Karpas-422 (cell line): ENCODE data around the gene CENPL. TPM values are rescaled to one million over a fixed set of nuclear protein-coding genes. Genes with fewer than 3 reads are reported as not detected.
"Not testable (repeated sequence)": the region's sequence is repeated elsewhere in the genome, so short reads cannot be mapped to it uniquely, and the experiment has no call there.

Experiments
- DNase-seq: peaks from one replicate; pipeline ENCODE4 v3.0.0-alpha.2; 2015
- H2AFZ ChIP-seq: fragments of 200-600 bp; sonication (generic); 2 replicates; pipeline ENCODE4 v1.6.1; 2014; ENCODE audit warnings: antibody characterized with exemption, low read length, mixed read lengths
- H3K27ac ChIP-seq: fragments of 200-600 bp; sonication (generic); 2 replicates; pipeline ENCODE4 v1.5.1; 2014; ENCODE audit warnings: mild to moderate bottlenecking, low read length, moderate library complexity
- H3K27me3 ChIP-seq: fragments of 200-600 bp; sonication (generic); 2 replicates; pipeline ENCODE4 v1.6.1; 2014; ENCODE audit warnings: low read length, mixed read lengths
- H3K36me3 ChIP-seq: fragments of 200-600 bp; sonication (generic); 2 replicates; pipeline ENCODE4 v1.6.1; 2014; ENCODE audit warnings: low read length, mixed read lengths; ENCODE audit not compliant: insufficient read depth
- H3K4me1 ChIP-seq: fragments of 200-600 bp; sonication (generic); 2 replicates; pipeline ENCODE4 v1.6.1; 2014; ENCODE audit warnings: mild to moderate bottlenecking, low read length, mixed read lengths
- H3K4me2 ChIP-seq: fragments of 200-600 bp; sonication (generic); 2 replicates; pipeline ENCODE4 v1.6.1; 2014; ENCODE audit warnings: low read length, low read depth, mild to moderate bottlenecking; ENCODE audit not compliant: poor library complexity, severe bottlenecking
- H3K4me3 ChIP-seq: fragments of 200-600 bp; sonication (generic); 2 replicates; pipeline ENCODE4 v1.5.1; 2014; ENCODE audit warnings: mild to moderate bottlenecking, antibody characterized with exemption, low read length, mixed read lengths
- H3K79me2 ChIP-seq: fragments of 200-600 bp; sonication (generic); 2 replicates; pipeline ENCODE4 v1.6.1; 2014; ENCODE audit warnings: mild to moderate bottlenecking, low read length, mixed read lengths
- H3K9ac ChIP-seq: fragments of 200-600 bp; sonication (generic); 2 replicates; pipeline ENCODE4 v1.6.0; 2014; ENCODE audit warnings: low read length
- H3K9me2 ChIP-seq: fragments of 200-600 bp; sonication (generic), shearing (Covaris generic); replicated peaks from 2 replicates; pipeline ENCODE4 v1.6.0; 2014; ENCODE audit warnings: mild to moderate bottlenecking, low read length, moderate library complexity; ENCODE audit not compliant: insufficient read depth
- H3K9me3 ChIP-seq: fragments of 300-700, 200-600 bp; sonication (generic); 2 replicates; pipeline ENCODE4 v1.6.1; 2014; ENCODE audit warnings: low read length, mixed read lengths
- H4K20me1 ChIP-seq: fragments of 200-600 bp; sonication (generic); 2 replicates; pipeline ENCODE4 v1.6.1; 2014; ENCODE audit warnings: mild to moderate bottlenecking, antibody characterized with exemption, low read length, low read depth; ENCODE audit not compliant: insufficient read depth
- total RNA-seq: library from RNA; depleted of rRNA; stranded (reverse); fragments of >200 nt; shearing (Covaris generic); gene quantifications from 2 replicates; pipeline ENCODE4 v1.2.3, GENCODE V29; 2014; ENCODE audit warnings: low replicate concordance

CENPL gene
- total RNA-seq, 1 experiment from 2014 or later: 29.3 TPM

DNA sequence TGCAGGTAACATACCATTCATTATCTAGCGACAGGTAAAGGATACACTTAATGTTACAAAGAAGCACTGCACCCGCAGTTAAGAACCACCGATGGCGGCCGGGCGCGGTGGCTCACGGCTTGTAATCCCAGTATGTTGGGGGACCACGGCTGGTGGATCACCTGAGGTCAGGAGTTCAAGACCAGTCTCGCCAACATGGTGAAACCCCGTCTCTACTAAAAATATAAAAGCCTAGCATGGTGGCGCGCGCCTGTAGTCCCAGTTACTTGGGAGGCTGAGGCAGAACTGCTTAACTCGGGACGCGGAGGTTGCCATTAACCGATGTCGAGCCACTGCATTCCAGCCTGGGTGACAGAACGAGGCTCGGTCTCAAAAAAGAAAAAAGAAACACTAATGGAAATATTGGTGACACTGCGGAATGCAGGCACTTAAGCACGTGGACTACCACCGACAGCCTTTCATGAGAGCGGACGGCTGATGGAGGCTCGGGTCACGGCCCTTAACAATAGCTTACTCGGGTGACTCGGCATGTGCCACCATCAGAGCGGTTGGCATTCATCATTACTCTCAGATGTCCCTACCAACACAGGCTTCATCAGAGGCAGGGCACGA, 42.6 kb upstream of the CENPL start:
- peaks cover 24% of the 10 kb centered on the region for H3K79me2 ChIP-seq
- H3K27ac ChIP-seq: peak overlapping the region; percentile 92
- no peaks in the 10 kb centered on the region for H3K9me3 ChIP-seq
- no peaks in the 10 kb centered on the region for H3K9me2 ChIP-seq
- DNase-seq: peak; percentile 68
- H2AFZ ChIP-seq: no peak overlapping the region
- H3K36me3 ChIP-seq: peaks cover 50% of the 10 kb centered on the region
- H3K4me3 ChIP-seq: peak overlapping the region; percentile 94
- H3K27me3 ChIP-seq: no peaks in the 10 kb centered on the region
- peaks cover 37% of the 10 kb centered on the region for H3K4me1 ChIP-seq
- peak overlapping the region; percentile 96 for H3K4me2 ChIP-seq
- peaks cover 41% of the 10 kb centered on the region for H4K20me1 ChIP-seq
- peak overlapping the region; percentile 92 for H3K9ac ChIP-seq

DNA sequence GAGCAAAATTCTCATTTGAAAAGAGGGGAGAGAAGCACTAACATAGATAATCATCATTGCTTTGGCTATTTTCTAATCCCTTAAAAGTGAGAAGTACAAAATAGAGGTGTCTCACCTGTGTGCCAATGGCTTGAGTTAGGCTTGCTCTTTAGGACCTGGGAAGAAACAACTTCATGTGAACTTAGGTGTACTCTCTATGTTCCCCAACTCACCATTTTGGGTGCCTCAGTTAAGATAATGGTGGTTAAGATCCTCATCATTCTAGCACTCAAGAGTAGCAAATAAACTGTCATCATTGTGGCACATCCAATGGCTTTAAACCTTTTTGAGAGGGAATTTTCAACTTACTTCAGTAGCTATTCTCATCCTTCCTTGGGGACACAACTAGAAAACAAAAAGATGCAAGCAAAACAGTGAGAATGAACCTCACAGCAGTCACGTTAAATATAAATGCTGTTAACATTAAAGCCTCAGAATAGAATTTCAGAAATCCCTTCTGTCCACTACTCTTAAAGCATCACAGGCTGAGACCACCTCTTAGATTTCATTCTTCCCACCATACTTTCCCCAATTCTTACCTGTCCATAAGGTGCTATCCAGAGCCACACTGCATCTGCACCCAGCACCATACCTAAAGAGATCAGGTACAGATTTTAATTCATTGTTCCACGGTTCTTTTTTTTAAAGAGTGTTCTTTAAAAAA, 41.9 kb upstream of the CENPL start:
- Histone ChIP-seq H3K4me3 (peak overlapping the region; percentile 94), H2AFZ (no peak overlapping the region), H3K79me2 (peaks cover 24% of the 10 kb centered on the region), H3K27me3 (no peaks in the 10 kb centered on the region), H3K36me3 (peaks cover 50% of the 10 kb centered on the region), H3K9ac (peak overlapping the region; percentile 92), H3K4me1 (peaks cover 37% of the 10 kb centered on the region), H3K9me2 (no peaks in the 10 kb centered on the region), H3K27ac (peak overlapping the region; percentile 92), H3K4me2 (peak overlapping the region; percentile 96), H4K20me1 (peaks cover 41% of the 10 kb centered on the region), H3K9me3 (no peaks in the 10 kb centered on the region)
- no peak for DNase-seq

GRCh38 chr1:173865468-173866164, 40.9 kb upstream of the CENPL start:
- DNase-seq: peak; percentile 55
- Histone ChIP-seq H3K27ac (peak overlapping the region; percentile 92), H3K9me3 (no peaks in the 10 kb centered on the region), H3K36me3 (peaks cover 50% of the 10 kb centered on the region), H3K9ac (peak overlapping the region; percentile 92; the same call in 1 of the 2 replicates), H3K79me2 (peaks cover 24% of the 10 kb centered on the region), H3K4me1 (peaks cover 37% of the 10 kb centered on the region), H3K9me2 (no peaks in the 10 kb centered on the region), H3K4me2 (peak overlapping the region; percentile 96), H4K20me1 (peaks cover 41% of the 10 kb centered on the region), H2AFZ (no peak overlapping the region), H3K4me3 (peak overlapping the region; percentile 94), H3K27me3 (no peaks in the 10 kb centered on the region)

GRCh38 chr1:173864179-173864867, 39.6 kb upstream of the CENPL start:
- no peaks in the 10 kb centered on the region for H3K9me3 ChIP-seq
- no peak overlapping the region for H3K4me3 ChIP-seq
- H3K9me2 ChIP-seq: no peaks in the 10 kb centered on the region
- no peak overlapping the region for H3K27ac ChIP-seq
- DNase-seq: no peak
- H3K4me2 ChIP-seq: peak overlapping the region; percentile 96
- H4K20me1 ChIP-seq: peaks cover 41% of the 10 kb centered on the region
- H2AFZ ChIP-seq: no peak overlapping the region
- peaks cover 50% of the 10 kb centered on the region for H3K36me3 ChIP-seq
- H3K79me2 ChIP-seq: peaks cover 22% of the 10 kb centered on the region
- no peaks in the 10 kb centered on the region for H3K27me3 ChIP-seq
- no peak overlapping the region for H3K9ac ChIP-seq
- H3K4me1 ChIP-seq: peaks cover 27% of the 10 kb centered on the region

GRCh38 chr1:173863224-173864161, 38.8 kb upstream of the CENPL start:
- peaks cover 20% of the 10 kb centered on the region for H3K79me2 ChIP-seq
- no peak overlapping the region for H3K27ac ChIP-seq
- H3K36me3 ChIP-seq: peaks cover 50% of the 10 kb centered on the region
- H3K4me1 ChIP-seq: peaks cover 23% of the 10 kb centered on the region
- H3K9me3 ChIP-seq: no peaks in the 10 kb centered on the region
- no peak overlapping the region for H3K4me3 ChIP-seq
- no peak overlapping the region for H2AFZ ChIP-seq
- no peak overlapping the region for H3K4me2 ChIP-seq
- no peak overlapping the region for H3K9ac ChIP-seq
- H3K27me3 ChIP-seq: no peaks in the 10 kb centered on the region
- peaks cover 41% of the 10 kb centered on the region for H4K20me1 ChIP-seq
- no peaks in the 10 kb centered on the region for H3K9me2 ChIP-seq
- DNase-seq: peak; percentile 65

DNA sequence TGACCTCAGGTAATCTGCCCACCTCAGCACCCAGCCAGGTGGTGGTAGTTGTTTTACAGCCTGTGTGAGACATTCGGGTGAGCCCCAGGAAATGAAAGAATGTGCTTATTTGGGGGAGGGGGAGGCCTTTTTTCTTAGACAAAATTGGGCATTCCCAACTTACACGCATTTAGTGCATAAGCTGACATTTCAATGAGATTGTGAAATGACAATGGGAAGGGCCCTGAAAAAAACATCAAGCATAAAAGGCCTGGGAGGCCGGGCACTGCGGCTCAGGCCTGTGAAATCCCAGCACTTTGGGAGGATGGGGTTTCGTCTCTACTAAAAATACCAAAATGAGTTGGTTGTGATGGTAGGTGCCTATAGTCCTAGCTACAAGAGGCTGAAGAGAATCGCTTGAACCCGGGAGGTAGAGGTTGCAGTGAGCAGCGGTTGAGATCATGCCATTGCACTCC, 38.1 kb upstream of the CENPL start:
- Histone ChIP-seq H3K9ac (no peak overlapping the region), H3K27me3 (no peaks in the 10 kb centered on the region), H4K20me1 (peaks cover 41% of the 10 kb centered on the region), H3K27ac (no peak overlapping the region), H2AFZ (no peak overlapping the region), H3K4me3 (no peak overlapping the region), H3K4me2 (no peak overlapping the region), H3K4me1 (peaks cover 23% of the 10 kb centered on the region), H3K9me3 (no peaks in the 10 kb centered on the region), H3K79me2 (peaks cover 20% of the 10 kb centered on the region), H3K36me3 (peaks cover 50% of the 10 kb centered on the region), H3K9me2 (no peaks in the 10 kb centered on the region)
- peak; percentile 65 for DNase-seq

GRCh38 chr1:173862146-173862768, 37.6 kb upstream of the CENPL start:
- H3K27ac ChIP-seq, H3K27me3 ChIP-seq, H2AFZ ChIP-seq, H3K4me2 ChIP-seq, H3K4me3 ChIP-seq, H3K9me3 ChIP-seq, H3K9me2 ChIP-seq, H3K9ac ChIP-seq: not testable (repeated sequence)
- peak; percentile 74 for DNase-seq
- Histone ChIP-seq H4K20me1 (peaks cover 37% of the 10 kb centered on the region), H3K4me1 (peaks cover 23% of the 10 kb centered on the region), H3K79me2 (peaks cover 15% of the 10 kb centered on the region), H3K36me3 (peaks cover 46% of the 10 kb centered on the region)
